Measurements from ENCODE around the gene PLEKHA6. TPM values are rescaled to one million over a fixed set of nuclear protein-coding genes. Genes with fewer than 3 reads are reported as not detected.

The PLEKHA6 gene
- total RNA-seq, 2 donors from 2014 or later = 18.1 to 25.7 TPM

GRCh38 chr1:204326771-204327300 lies 32.9 kb downstream of the PLEKHA6 start:
- Histone ChIP-seq H3K27ac (no peak overlapping the region), H3K9me3 (no peaks in the 10 kb centered on the region), H3K27me3 (no peaks in the 10 kb centered on the region)

DNA sequence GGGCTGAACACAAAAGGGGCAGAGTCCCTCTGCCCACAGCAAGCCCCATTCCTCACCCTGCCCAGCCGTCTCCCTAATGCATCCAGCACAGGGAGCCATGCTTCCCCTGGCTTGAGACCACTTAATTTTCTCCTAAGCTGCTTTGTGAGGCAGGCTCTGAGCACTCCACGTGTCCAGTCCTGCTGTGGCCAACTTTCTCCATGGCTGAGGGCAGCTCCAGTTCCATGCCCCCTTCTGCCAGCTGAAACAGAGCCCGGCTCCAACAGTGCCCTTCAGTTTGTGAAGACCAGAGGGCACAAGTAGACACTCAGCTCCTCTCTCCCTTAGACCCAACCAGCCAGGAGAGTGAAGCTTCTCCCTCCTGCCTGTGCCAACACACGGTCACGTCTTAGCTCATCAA lies 33.8 kb downstream of the PLEKHA6 start:
- no peak for TF ChIP-seq CTCF (IDR thresholded peaks at IDR 0.05)
- H3K36me3 ChIP-seq = no peaks in the 10 kb centered on the region
- DNase-seq (ENCODE audit: low spot score) = no peak
- H3K4me1 ChIP-seq = no peaks in the 10 kb centered on the region
- H3K27ac ChIP-seq = no peak overlapping the region
- no peaks in the 10 kb centered on the region for H3K27me3 ChIP-seq
- no peak overlapping the region for H3K4me3 ChIP-seq
- no peaks in the 10 kb centered on the region for H3K9me3 ChIP-seq

More at GRCh38 chr1:204326771-204327300, 32.9 kb downstream of the PLEKHA6 start:
- no peak overlapping the region for H3K4me3 ChIP-seq
- no peak for DNase-seq (ENCODE audit: low spot score)
- no peak for TF ChIP-seq CTCF (IDR thresholded peaks at IDR 0.05)
- H3K36me3 ChIP-seq = no peaks in the 10 kb centered on the region
- H3K4me1 ChIP-seq = no peaks in the 10 kb centered on the region

GRCh38 chr1:204323887-204324286 lies 35.8 kb downstream of the PLEKHA6 start:
- Histone ChIP-seq H3K4me1 (peaks cover 0 to 5% of the 10 kb centered on the region in 2 donors), H3K27ac (no peak overlapping the region), H3K27me3 (no peaks in the 10 kb centered on the region), H3K9me3 (no peaks in the 10 kb centered on the region), H3K36me3 (no peaks in the 10 kb centered on the region), H3K4me3 (no peak overlapping the region)
- DNase-seq (ENCODE audit: low spot score) = peak; percentile 75
- no peak for TF ChIP-seq CTCF (IDR thresholded peaks at IDR 0.05)

DNA sequence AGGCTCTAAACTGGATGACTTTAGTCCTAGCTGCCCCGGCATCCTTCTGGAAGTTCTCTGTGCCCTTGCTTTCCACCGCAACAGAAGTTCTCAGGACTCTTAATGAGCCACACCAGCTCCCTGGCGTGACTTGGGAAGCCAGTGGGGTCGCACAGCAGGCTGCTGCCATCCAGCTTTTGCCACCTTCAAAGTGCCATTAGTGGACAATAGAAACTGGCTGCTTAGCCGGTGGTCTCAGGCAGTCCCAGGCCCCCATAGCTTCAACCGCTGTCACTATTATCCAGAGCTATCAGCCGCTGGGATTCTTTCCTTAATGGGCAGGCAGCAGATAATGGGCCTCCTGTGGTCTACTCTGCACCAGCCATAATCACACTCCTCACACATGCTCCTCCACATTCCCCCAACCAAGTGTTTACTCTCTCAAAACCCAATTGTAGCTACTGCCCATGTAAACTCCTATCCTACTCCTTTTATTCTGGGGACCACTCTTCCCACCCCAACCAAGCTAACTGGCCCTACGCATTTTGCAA lies 37.3 kb downstream of the PLEKHA6 start:
- no peak for TF ChIP-seq CTCF (IDR thresholded peaks at IDR 0.05)
- peaks cover 0 to 5% of the 10 kb centered on the region in 2 donors for H3K4me1 ChIP-seq
- no peaks in the 10 kb centered on the region for H3K9me3 ChIP-seq

GRCh38 chr1:204321665-204322064 lies 38.1 kb downstream of the PLEKHA6 start:
- TF ChIP-seq CTCF (IDR thresholded peaks at IDR 0.05) = no peak
- no peaks in the 10 kb centered on the region for H3K27me3 ChIP-seq
- peaks cover 0 to 12% of the 10 kb centered on the region in 2 donors for H3K4me1 ChIP-seq
- H3K27ac ChIP-seq = peak overlapping the region in 1 of 2 donors; percentile 22
- no peak for DNase-seq (ENCODE audit: low spot score)
- no peaks in the 10 kb centered on the region for H3K36me3 ChIP-seq
- no peak overlapping the region for H3K4me3 ChIP-seq
- no peaks in the 10 kb centered on the region for H3K9me3 ChIP-seq

More for the DNA sequence above, 37.3 kb downstream of the PLEKHA6 start:
- Histone ChIP-seq H3K27ac (no peak overlapping the region), H3K27me3 (no peaks in the 10 kb centered on the region), H3K36me3 (no peaks in the 10 kb centered on the region), H3K4me3 (no peak overlapping the region)
- no peak for DNase-seq (ENCODE audit: low spot score)

DNA sequence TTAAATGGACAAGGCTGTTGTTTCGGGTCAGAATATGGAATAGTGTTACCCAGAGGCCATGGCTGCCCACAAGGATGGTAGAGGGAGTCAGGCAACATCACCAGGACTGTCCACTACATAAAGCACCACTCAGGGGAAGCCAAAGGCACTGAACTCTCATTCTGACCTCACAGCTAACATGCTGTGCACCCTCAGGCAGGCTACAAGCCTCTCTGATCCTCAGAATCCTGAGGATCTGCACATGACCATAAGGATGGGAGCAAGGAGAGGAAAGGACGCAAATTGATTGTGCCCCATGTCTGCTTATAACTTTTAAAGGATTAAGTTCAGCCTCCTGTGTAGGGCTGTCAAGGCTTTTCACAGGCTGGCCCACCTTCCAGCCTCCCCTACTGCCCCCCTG lies 38.7 kb downstream of the PLEKHA6 start:
- no peaks in the 10 kb centered on the region for H3K9me3 ChIP-seq
- H3K4me1 ChIP-seq = peaks cover 0 to 17% of the 10 kb centered on the region in 2 donors
- TF ChIP-seq CTCF (IDR thresholded peaks at IDR 0.05) = no peak
- H3K27ac ChIP-seq = no peak overlapping the region
- H3K4me3 ChIP-seq = no peak overlapping the region
- no peaks in the 10 kb centered on the region for H3K36me3 ChIP-seq
- H3K27me3 ChIP-seq = no peaks in the 10 kb centered on the region
- no peak for DNase-seq (ENCODE audit: low spot score)
